Measurements from ENCODE around the gene ZFTA.

DNA sequence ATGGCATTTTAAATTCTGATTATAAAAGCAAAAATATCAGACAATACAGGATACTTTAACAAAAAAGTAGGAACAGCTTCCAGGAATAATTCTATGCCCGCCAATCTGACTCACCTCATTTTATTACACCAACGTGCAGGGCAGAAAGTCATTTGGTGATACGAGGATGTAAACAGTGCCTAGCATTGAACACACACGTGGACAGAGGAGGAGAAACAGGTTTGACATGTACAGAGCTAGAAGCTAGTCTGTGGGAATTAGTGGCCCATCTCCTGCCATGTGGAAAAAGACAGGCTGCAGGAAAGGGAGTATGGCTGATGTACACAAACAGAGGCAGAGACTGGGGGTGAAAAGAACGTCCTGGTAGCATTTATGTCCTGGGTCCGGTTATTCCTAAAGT is 35.7 kb upstream of the ZFTA start:
- TF ChIP-seq, protein P1, sequence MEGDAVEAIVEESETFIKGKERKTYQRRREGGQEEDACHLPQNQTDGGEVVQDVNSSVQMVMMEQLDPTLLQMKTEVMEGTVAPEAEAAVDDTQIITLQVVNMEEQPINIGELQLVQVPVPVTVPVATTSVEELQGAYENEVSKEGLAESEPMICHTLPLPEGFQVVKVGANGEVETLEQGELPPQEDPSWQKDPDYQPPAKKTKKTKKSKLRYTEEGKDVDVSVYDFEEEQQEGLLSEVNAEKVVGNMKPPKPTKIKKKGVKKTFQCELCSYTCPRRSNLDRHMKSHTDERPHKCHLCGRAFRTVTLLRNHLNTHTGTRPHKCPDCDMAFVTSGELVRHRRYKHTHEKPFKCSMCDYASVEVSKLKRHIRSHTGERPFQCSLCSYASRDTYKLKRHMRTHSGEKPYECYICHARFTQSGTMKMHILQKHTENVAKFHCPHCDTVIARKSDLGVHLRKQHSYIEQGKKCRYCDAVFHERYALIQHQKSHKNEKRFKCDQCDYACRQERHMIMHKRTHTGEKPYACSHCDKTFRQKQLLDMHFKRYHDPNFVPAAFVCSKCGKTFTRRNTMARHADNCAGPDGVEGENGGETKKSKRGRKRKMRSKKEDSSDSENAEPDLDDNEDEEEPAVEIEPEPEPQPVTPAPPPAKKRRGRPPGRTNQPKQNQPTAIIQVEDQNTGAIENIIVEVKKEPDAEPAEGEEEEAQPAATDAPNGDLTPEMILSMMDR (IDR thresholded peaks at IDR 0.05), result no peak
- no peak for TF ChIP-seq POLR2A (IDR thresholded peaks at IDR 0.05)
- no peak for TF ChIP-seq EP300 (IDR thresholded peaks at IDR 0.05)

All from suprapubic skin (tissue), 3 donors.